HEK293 (cell line): ENCODE data around the gene COL5A1.

Source experiments
- CTCF ChIA-PET: fragments of 350-600 bp; formaldehyde crosslinking; extraction: SDS; loops from one replicate; lab custom pipeline; 2021; ENCODE audit warnings: antibody characterized with exemption; lab: Yijun Ruan, JAX
- POLR2A ChIA-PET: fragments of 300-600 bp; formaldehyde crosslinking; extraction: SDS; loops from one replicate; lab custom pipeline; 2020; ENCODE audit warnings: antibody characterized with exemption, inconsistent platforms; lab: Yijun Ruan, JAX
- H3K27ac ChIP-seq: fragments of 200-500 bp; sonication (Bioruptor generic); 2 replicates; pipeline ENCODE4 v1.5.1; 2014; ENCODE audit warnings: low read depth, low read length, control low read depth, inconsistent platforms; ENCODE audit errors: extremely low read depth
- H3K36me3 ChIP-seq, 2 experiments: fragments of 200-500 bp in 1 of 2; sonication (Bioruptor generic) in 1 of 2; 1 replicate in 1 of 2; 2 replicates in 1 of 2; pipeline ENCODE4 v1.5.1; 2014 to 2017; ENCODE audit warnings: inconsistent platforms in 2 of 2, low read length in 2 of 2; ENCODE audit not compliant: control insufficient read depth in 2 of 2, insufficient read depth in 1 of 2
- H3K4me1 ChIP-seq: fragments of 200-500 bp; sonication (Bioruptor generic); 2 replicates; pipeline ENCODE4 v1.5.1; 2014; ENCODE audit warnings: mild to moderate bottlenecking, low read length, inconsistent platforms; ENCODE audit not compliant: control insufficient read depth, insufficient read depth
- H3K4me3 ChIP-seq: 2 replicates; pipeline ENCODE4 v1.5.1; 2011; ENCODE audit warnings: low read depth, mild to moderate bottlenecking, control low read depth, low read length, moderate library complexity
- H3K9me3 ChIP-seq: fragments of 200-500 bp; sonication (Bioruptor generic); 2 replicates; pipeline ENCODE4 v1.5.1; 2014; ENCODE audit warnings: low read depth, low read length, inconsistent platforms; ENCODE audit not compliant: control insufficient read depth, insufficient read depth
- ATF2 ChIP-seq: fragments of 450-650 bp; formaldehyde crosslinking; IDR thresholded peaks from 2 replicates; pipeline ENCODE4 v1.5.1; 2016; ENCODE audit warnings: missing biosample characterization, missing genetic modification characterization, low read depth
- GLIS2 ChIP-seq: fragments of 450-650 bp; formaldehyde crosslinking; IDR thresholded peaks from 2 replicates; pipeline ENCODE4 v1.5.1; 2016; ENCODE audit warnings: missing biosample characterization, missing genetic modification characterization
- IKZF3 ChIP-seq: fragments of 450-650 bp; IDR thresholded peaks from 2 replicates; pipeline ENCODE4 v1.5.0; 2018; ENCODE audit warnings: missing biosample characterization, mild to moderate bottlenecking, missing genetic modification characterization, moderate library complexity
- KLF1 ChIP-seq: fragments of 450-650 bp; formaldehyde crosslinking; IDR thresholded peaks from 2 replicates; pipeline ENCODE4 v1.5.1; 2016; ENCODE audit warnings: missing biosample characterization, missing genetic modification characterization
- MEIS1 ChIP-seq: sonication (generic); formaldehyde crosslinking; IDR thresholded peaks from 2 replicates; pipeline ENCODE4 v1.8.1; 2022; ENCODE audit warnings: missing genetic modification reagents, mild to moderate bottlenecking, borderline replicate concordance
- PATZ1 ChIP-seq: fragments of 450-650 bp; formaldehyde crosslinking; IDR thresholded peaks from 2 replicates; pipeline ENCODE4 v1.5.1; 2016; ENCODE audit warnings: missing biosample characterization, missing genetic modification characterization
- ZBTB20 ChIP-seq: fragments of 450-650 bp; formaldehyde crosslinking; IDR thresholded peaks from 2 replicates; pipeline ENCODE4 v1.5.1; 2016; ENCODE audit warnings: missing biosample characterization, missing genetic modification characterization
- ZBTB48 ChIP-seq: fragments of 450-650 bp; formaldehyde crosslinking; IDR thresholded peaks from 2 replicates; pipeline ENCODE4 v1.5.1; 2016; ENCODE audit warnings: missing biosample characterization, missing genetic modification characterization
- ZBTB49 ChIP-seq: fragments of 450-650 bp; formaldehyde crosslinking; IDR thresholded peaks from 2 replicates; pipeline ENCODE4 v1.5.1; 2016; ENCODE audit warnings: missing biosample characterization, missing genetic modification characterization, low read depth
- ZFHX2 ChIP-seq: fragments of 450-650 bp; formaldehyde crosslinking; conservative IDR thresholded peaks from 2 replicates; pipeline ENCODE4 v1.5.1; 2016; ENCODE audit warnings: missing biosample characterization, missing genetic modification characterization
- ZNF132 ChIP-seq: fragments of 450-650 bp; formaldehyde crosslinking; IDR thresholded peaks from 2 replicates; pipeline ENCODE4 v1.5.1; 2017; ENCODE audit warnings: missing biosample characterization, missing genetic modification characterization, borderline replicate concordance
- ZNF146 ChIP-seq: fragments of 450-650 bp; formaldehyde crosslinking; IDR thresholded peaks from 2 replicates; pipeline ENCODE4 v1.5.1; 2016; ENCODE audit warnings: missing biosample characterization, missing genetic modification characterization
- ZNF174 ChIP-seq: fragments of 450-650 bp; formaldehyde crosslinking; IDR thresholded peaks from 2 replicates; pipeline ENCODE4 v1.5.0; 2017; ENCODE audit warnings: missing biosample characterization, mild to moderate bottlenecking, missing genetic modification characterization
- ZNF239 ChIP-seq: fragments of 450-650 bp; formaldehyde crosslinking; IDR thresholded peaks from 2 replicates; pipeline ENCODE4 v1.5.1; 2016; ENCODE audit warnings: missing biosample characterization, missing genetic modification characterization
- ZNF274 ChIP-seq, 2 experiments: fragments of 200-500 bp in 1 of 2; fragments of 450-650 bp in 1 of 2; sonication (Bioruptor generic) in 1 of 2; formaldehyde crosslinking in 1 of 2; IDR thresholded peaks; 2 replicates each; pipeline versions ENCODE4 v1.5.1 to v1.6.1; 2014 to 2016; ENCODE audit warnings: borderline replicate concordance in 1 of 2, inconsistent platforms in 1 of 2, low read length in 1 of 2, missing biosample characterization in 1 of 2, missing genetic modification characterization in 1 of 2
- ZNF311 ChIP-seq: fragments of 450-650 bp; formaldehyde crosslinking; IDR thresholded peaks from 2 replicates; pipeline ENCODE4 v1.5.1; 2017; ENCODE audit warnings: missing biosample characterization, missing genetic modification characterization, borderline replicate concordance
- ZNF335 ChIP-seq: fragments of 450-650 bp; formaldehyde crosslinking; conservative IDR thresholded peaks from 2 replicates; pipeline ENCODE4 v1.5.1; 2016; ENCODE audit warnings: missing biosample characterization, missing genetic modification characterization
- ZNF366 ChIP-seq: fragments of 450-650 bp; formaldehyde crosslinking; conservative IDR thresholded peaks from 2 replicates; pipeline ENCODE4 v1.5.1; 2016; ENCODE audit warnings: missing biosample characterization, missing genetic modification characterization
- ZNF398 ChIP-seq: fragments of 450-650 bp; formaldehyde crosslinking; IDR thresholded peaks from 2 replicates; pipeline ENCODE4 v1.5.1; 2017; ENCODE audit warnings: missing biosample characterization, missing genetic modification characterization
- ZNF426 ChIP-seq: fragments of 450-650 bp; formaldehyde crosslinking; IDR thresholded peaks from 2 replicates; pipeline ENCODE4 v1.5.1; 2017; ENCODE audit warnings: missing biosample characterization, missing genetic modification characterization, mild to moderate bottlenecking, inconsistent platforms, moderate library complexity
- ZNF513 ChIP-seq: fragments of 450-650 bp; IDR thresholded peaks from 2 replicates; pipeline ENCODE4 v1.5.1; 2018; ENCODE audit warnings: missing biosample characterization, missing genetic modification characterization
- ZNF560 ChIP-seq: fragments of 450-650 bp; formaldehyde crosslinking; IDR thresholded peaks from 2 replicates; pipeline ENCODE4 v1.5.1; 2017; ENCODE audit warnings: missing biosample characterization, missing genetic modification characterization, borderline replicate concordance
- ZNF610 ChIP-seq: fragments of 450-650 bp; formaldehyde crosslinking; IDR thresholded peaks from 2 replicates; pipeline ENCODE4 v1.5.1; 2016; ENCODE audit warnings: missing biosample characterization, missing genetic modification characterization, borderline replicate concordance
- ZNF830 ChIP-seq: fragments of 450-650 bp; IDR thresholded peaks from 2 replicates; pipeline ENCODE4 v1.5.0; 2018; ENCODE audit warnings: missing biosample characterization, missing genetic modification characterization, low read depth, mild to moderate bottlenecking, moderate library complexity

COL5A1 gene

GRCh38 chr9:134708672-134709038 is 67.1 kb downstream of the COL5A1 start (continued):
- TF ChIP-seq ZNF239 = no peak
- no peak for TF ChIP-seq IKZF3 (tag by site-specific recombination)
- no peak for TF ChIP-seq ZNF146
- 0 out of 2 replicates have a peak, but pooled peaks have one; percentile 18 for TF ChIP-seq ZFHX2
- no peak for TF ChIP-seq ZBTB20 (tag by site-specific recombination)

- Histone ChIP-seq H3K9me3 (no peaks in the 10 kb centered on the region), H3K4me3 (no peak overlapping the region), H3K27ac (no peak overlapping the region), H3K4me1 (peaks cover 5% of the 10 kb centered on the region; the same call in 1 of the 2 replicates), H3K36me3 (no peaks in the 10 kb centered on the region)
- CTCF ChIA-PET = interaction anchor here (0.7 to 1.4 kb wide), 2 partner anchors 19 to 260 kb away, joined by 3 read pairs; no protein-coding TSS in a partner anchor
- POLR2A ChIA-PET = interaction anchor here (0.7 kb wide), 1 partner anchor 454 kb away, joined by 6 read pairs; no protein-coding TSS in a partner anchor
- TF ChIP-seq ZNF311 (tag by site-specific recombination) (no peak), KLF1 (peak; percentile 14; the same call in 1 of the 2 replicates), GLIS2 (peak; percentile 69), ZNF335 (tag by site-specific recombination) (peak; percentile 39; the same call in 1 of the 2 replicates), ZNF274 (IDR thresholded peaks at IDR 0.05; ENCODE audit: low read length) (no peak), ZNF274 (tag by site-specific recombination; IDR thresholded peaks at IDR 0.05; ENCODE audit: borderline replicate concordance) (no peak), IKZF3 (tag by site-specific recombination) (no peak), ZNF830 (tag by site-specific recombination) (no peak), MEIS1 (CRISPR knock-in tag) (no peak), ZNF132 (no peak), ZNF174 (tag by site-specific recombination) (no peak), ZNF398 (tag by site-specific recombination) (no peak), ATF2 (peak; percentile 89), ZNF560 (tag by site-specific recombination) (no peak), PATZ1 (tag by site-specific recombination) (peak; percentile 19; the same call in 1 of the 2 replicates), ZNF513 (tag by site-specific recombination) (no peak), ZBTB48 (no peak), ZNF610 (tag by site-specific recombination) (no peak), ZBTB49 (tag by site-specific recombination) (no peak), ZNF366 (tag by site-specific recombination) (0 out of 2 replicates have a peak, but pooled peaks have one; percentile 21), ZNF426 (no peak)
Measured at GRCh38 chr9:134709512-134710270, 68.1 kb downstream of the COL5A1 start.
